Purkinje cell (primary cell): Measurements from ENCODE around the gene TAF11L9. TPM values are rescaled to one million over a fixed set of nuclear protein-coding genes. Genes with fewer than 3 reads are reported as not detected.

Experiments used
- polyA plus RNA-seq: library from polyadenylated mRNA; unstranded; fragments of >200 nt; fragmentation: Nextera tagmentation; gene quantifications from 2 replicates; pipeline ENCODE4 v1.2.1, GENCODE V29; 2014

The TAF11L9 gene
- not detected in 2 replicates for polyA plus RNA-seq

DNA sequence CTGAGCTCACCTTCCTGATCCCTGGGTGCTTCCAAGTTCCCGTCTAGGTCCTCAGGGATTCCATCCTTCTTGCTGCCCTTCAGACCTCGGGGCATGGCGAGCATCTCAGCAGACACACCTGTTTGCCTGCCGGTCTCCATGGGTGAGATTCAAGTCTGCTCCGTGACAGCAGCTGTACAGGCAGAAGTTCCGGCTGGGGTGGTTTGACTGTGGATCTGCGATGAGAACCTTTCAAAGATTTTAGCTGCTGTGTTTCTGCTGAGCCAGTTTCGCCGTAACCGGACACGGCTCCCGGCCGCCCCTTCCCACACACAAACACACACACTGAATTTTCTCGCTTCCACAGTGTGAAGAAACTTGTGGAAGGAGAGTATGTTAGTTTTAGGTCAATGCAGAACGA lies at the start of gene TAF11L9:
TSS of gene TAF11L9 (minus strand) at position 140 of the 400 bp plus-strand sequence.

DNA sequence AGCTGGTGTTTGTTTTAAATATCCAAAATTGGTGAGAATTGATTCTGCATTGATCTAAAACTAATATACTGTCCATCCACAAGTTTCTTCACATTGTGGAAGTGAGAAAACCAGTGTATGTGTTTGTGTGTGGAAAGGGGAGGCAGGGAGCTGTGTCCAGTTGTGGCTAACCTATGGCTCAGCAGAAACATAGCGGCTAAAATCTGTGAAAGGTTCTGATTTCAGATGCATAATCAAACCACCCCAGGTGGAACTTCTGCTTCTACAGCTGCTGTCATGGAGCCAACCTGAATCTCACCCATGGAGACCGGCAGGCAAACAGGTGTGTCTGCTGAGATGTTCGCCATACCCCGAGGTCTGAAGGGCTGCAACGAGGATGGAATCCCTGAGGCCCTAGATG lies 40.0 kb upstream of the TAF11L9 start, which contains the start of gene TAF11L14:
TSS of gene TAF11L14 (plus strand) at position 301 of the 400 bp plus-strand sequence.

DNA sequence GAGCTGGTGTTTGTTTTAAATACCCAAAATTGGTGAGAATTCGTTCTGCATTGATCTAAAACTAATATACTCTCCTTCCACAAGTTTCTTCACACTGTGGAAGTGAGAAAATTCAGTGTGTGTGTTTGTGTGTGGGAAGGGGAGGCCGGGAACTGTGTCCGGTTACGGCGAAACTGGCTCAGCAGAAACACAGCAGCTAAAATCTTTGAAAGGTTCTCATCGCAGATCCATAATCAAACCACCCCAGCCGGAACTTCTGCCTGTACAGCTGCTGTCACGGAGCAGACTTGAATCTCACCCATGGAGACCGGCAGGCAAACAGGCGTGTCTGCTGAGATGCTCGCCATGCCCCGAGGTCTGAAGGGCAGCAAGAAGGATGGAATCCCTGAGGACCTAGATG lies 37.6 kb upstream of the TAF11L9 start, which contains the start of gene TAF11L13:
TSS of gene TAF11L13 (plus strand) at position 301 of the 400 bp plus-strand sequence.

DNA sequence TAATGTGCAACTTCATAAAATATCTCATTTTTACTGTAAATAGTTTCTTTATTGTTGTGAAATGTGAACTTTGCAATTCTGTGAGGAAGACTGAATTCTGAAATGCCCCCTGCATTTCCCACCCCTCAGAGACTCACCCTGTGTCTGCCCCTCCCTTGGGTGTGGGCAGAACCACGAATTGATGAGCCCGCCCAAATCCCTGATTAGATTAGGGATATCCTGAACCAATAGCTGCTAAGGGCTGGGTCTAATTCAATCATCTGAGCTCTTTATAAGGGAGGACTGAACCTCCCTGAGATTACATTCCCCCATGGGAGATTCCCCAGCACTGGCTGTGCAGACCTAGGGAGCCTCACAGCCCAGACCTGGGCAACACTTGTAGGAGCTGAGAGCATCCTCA lies 15.9 kb upstream of the TAF11L9 start, which contains the start of gene TAF11L12:
TSS of gene TAF11L12 (plus strand) at position 301 of the 400 bp plus-strand sequence.

GRCh38 chr5:17603880-17604279 lies 9.7 kb upstream of the TAF11L9 start, which contains the start of gene TAF11L11:
TAF11L11 (plus strand) TSS chr5:17604183.

GRCh38 chr5:17597728-17598127 lies 3.5 kb upstream of the TAF11L9 start, which contains the start of gene TAF11L10:
TAF11L10 (minus strand) TSS chr5:17597828.

DNA sequence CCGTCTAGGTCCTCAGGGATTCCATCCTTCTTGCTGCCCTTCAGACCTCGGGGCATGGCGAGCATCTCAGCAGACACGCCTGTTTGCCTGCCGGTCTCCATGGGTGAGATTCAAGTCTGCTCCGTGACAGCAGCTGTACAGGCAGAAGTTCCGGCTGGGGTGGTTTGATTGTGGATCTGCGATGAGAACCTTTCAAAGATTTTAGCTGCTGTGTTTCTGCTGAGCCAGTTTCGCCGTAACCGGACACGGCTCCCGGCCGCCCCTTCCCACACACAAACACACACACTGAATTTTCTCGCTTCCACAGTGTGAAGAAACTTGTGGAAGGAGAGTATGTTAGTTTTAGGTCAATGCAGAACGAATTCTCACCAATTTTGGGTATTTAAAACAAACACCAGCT lies 3.3 kb downstream of the TAF11L9 start, which contains the start of gene TAF11L8:
TSS of gene TAF11L8 (minus strand) at position 101 of the 400 bp plus-strand sequence.

DNA sequence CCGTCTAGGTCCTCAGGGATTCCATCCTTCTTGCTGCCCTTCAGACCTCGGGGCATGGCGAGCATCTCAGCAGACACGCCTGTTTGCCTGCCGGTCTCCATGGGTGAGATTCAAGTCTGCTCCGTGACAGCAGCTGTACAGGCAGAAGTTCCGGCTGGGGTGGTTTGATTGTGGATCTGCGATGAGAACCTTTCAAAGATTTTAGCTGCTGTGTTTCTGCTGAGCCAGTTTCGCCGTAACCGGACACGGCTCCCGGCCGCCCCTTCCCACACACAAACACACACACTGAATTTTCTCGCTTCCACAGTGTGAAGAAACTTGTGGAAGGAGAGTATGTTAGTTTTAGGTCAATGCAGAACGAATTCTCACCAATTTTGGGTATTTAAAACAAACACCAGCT lies 8.5 kb downstream of the TAF11L9 start, which contains the start of gene TAF11L7:
TSS of gene TAF11L7 (minus strand) at position 101 of the 400 bp plus-strand sequence.

Other genes with a start within 250 kb of the TAF11L9 start
- not detected in 2 replicates for gene TAF11L2, start 96.2 kb downstream of the TAF11L9 start, polyA plus RNA-seq
- gene TAF11L3, start 76.0 kb downstream of the TAF11L9 start, polyA plus RNA-seq = not detected in 2 replicates
- not detected in 2 replicates for gene TAF11L4, start 72.6 kb downstream of the TAF11L9 start, polyA plus RNA-seq
- not detected in 2 replicates for gene TAF11L5, start 69.2 kb downstream of the TAF11L9 start, polyA plus RNA-seq
- gene TAF11L6, start 65.7 kb downstream of the TAF11L9 start, polyA plus RNA-seq = not detected in 2 replicates
- gene TAF11L7, start 8.6 kb downstream of the TAF11L9 start, polyA plus RNA-seq = not detected in 2 replicates
- not detected in 2 replicates for gene TAF11L8, start 3.4 kb downstream of the TAF11L9 start, polyA plus RNA-seq
- not detected in 2 replicates for gene TAF11L10, start 3.4 kb upstream of the TAF11L9 start, polyA plus RNA-seq
- not detected in 2 replicates for gene TAF11L11, start 9.8 kb upstream of the TAF11L9 start, polyA plus RNA-seq
- gene TAF11L12, start 16.0 kb upstream of the TAF11L9 start, polyA plus RNA-seq = not detected in 2 replicates
- not detected in 2 replicates for gene TAF11L13, start 37.7 kb upstream of the TAF11L9 start, polyA plus RNA-seq
- not detected in 2 replicates for gene TAF11L14, start 40.1 kb upstream of the TAF11L9 start, polyA plus RNA-seq